ENCODE measurements around the gene SNAI1.
A peak's percentile ranks its signal among the peaks of the same experiment; 100 is the strongest.

SNAI1 gene

GRCh38 chr20:50013976-50014375 is 31.2 kb downstream of the SNAI1 start:
- no peak for DNase-seq

DNA sequence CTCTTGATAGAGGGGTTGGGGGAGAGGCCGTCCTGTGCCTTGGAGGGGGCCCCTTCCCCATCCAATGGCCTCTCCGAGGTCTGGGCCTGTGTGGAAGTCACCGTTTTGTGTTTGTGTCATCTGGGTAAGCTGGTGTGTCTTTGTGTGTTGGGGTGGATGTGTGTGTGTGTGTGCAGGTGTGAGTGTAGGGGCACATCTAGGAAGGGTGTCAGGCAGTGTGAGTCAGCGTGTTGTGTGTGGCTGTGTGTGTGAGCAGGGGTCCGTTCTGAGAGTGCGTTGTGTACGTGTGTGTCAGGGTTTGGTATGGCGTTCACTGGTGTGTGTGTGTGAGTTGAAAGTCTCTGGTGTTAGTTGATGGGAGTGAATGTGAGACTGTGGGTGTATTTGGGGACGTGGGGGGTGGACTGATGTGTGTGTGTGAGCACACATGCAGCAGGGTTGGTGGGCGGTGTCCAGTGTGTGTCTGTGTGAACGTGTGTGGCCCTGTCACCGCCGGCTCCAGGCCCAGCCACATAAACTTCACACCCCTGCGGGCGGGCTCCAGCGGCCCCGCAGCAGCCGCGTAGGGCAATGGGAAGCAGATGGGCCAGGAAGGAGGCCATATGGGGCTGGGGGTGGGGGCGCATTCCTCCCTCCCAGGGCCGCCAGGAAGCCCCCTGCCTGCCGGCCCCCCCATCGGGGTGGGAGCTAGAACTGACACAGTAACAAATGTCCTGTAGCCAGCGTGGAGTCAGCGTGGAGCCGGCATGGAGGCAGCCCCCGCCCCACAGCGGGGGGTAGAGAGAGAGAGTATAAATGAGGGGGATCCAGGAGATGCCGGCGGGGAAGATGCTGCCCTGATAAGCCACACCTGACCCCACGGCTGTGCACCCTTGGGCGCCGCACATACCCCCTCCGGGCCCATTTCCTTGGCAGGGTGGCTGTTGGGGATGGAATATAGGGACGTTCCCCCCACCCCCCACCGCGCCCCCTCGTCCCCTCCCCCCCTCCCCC is 32.1 kb downstream of the SNAI1 start:
- DNase-seq = no peak

DNA sequence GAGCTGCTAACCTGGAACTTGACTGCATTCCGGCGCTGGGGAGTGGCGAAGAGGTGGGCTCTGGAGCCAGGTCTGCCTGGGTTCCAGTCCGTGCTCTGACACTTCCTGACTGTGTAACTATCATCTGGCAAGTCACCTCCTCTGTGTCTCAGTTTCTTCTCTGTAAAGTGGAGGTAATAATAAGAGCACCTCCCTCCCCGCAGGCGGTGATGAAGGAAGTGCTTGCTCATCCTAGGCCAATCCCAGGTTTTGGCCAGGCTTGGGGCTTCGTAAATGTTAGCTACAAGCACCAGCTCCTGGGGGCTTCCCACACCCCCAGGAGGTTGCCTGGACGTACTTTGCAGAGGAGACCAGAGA is 32.8 kb downstream of the SNAI1 start:
- DNase-seq = no peak

DNA sequence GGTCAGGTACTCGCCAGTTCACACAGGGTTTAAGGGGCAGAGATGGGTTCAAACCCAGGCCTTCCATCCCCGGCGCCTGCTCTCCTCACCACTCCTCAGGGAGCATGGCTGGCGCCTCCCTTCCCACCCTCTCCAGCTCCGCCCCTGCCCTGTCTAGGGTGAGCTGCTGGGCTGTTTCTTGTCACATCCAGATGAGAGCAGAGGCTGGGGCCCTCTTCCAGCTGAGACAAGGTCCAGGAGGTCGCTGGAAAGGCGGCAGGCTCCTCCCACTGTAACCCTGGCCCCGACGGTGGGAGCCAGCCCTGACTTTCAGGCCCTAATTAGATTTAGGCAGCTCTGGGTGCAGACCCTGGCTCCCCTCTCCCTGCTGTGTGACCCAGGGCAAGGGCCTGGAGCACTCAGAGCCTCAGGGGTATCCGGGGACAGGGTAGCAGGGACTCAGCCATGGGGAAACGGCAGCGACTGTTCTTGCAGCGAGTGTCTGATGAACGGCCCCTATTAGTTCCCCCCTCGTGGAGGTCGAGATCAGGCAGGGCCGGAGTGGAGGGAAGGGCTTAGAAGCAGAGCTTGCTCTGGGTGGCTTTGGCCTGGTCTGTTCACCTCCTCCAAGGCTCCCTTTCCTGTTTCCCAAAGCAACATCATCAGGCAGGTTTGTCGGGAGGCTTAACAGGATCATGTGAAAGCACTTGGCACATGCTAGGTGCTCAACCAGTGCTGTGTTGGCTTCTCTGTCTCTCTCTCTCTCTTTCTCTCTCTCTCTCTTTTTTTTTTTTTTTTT is 33.4 kb downstream of the SNAI1 start:
- DNase-seq = no peak

DNA sequence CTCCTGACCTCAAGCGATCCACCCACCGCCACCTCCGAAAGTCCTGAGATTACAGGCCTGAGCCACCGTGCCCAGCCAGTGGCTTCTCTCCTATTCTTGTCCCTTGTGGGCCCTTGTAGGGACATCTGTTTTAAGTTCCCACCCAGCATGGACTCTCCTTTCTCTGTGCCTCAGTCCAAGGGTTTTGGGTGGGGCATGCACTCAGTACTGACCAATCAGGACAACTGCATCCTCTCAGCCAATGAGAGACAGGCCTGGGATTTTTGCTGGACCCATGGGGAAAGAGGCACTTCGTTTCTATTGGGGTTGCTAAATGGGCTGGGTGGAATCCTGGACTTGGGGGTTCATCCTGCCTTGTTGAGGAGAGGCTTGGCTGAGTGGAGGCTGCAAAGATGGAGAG is 34.4 kb downstream of the SNAI1 start:
- no peak for DNase-seq

DNA sequence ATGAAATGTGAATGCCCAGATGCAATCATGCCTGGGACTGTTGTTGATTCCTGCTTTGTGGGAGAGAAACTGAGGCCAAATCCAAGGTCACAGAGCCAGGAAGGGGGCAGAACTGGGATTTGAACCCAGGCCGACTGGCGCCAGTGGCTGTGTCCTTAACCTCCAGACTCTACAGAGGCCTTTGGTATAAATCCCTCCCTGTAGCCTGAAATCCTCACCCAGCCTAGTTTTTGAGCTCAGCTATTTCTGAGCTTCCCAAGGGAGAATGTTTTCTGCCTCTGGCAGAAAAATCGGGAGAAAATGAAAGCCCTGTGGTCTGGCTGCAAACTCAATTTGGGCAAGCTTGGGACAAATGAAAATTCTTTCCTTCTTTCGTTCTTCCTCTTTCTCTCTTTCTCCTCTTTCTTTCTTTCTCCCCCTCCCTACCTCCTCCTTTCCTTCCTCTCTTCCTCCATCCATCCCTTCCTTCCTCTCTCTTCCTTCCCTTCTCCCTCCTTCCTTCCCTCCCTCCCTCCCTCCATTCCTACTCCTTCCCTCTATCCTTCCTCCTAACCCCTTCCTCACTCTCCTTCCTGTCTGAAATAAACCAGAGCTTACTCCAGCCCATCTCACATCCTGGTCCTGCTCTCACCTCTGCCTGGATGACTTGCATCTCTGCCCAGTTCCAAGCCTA is 34.9 kb downstream of the SNAI1 start:
- DNase-seq = no peak

DNA sequence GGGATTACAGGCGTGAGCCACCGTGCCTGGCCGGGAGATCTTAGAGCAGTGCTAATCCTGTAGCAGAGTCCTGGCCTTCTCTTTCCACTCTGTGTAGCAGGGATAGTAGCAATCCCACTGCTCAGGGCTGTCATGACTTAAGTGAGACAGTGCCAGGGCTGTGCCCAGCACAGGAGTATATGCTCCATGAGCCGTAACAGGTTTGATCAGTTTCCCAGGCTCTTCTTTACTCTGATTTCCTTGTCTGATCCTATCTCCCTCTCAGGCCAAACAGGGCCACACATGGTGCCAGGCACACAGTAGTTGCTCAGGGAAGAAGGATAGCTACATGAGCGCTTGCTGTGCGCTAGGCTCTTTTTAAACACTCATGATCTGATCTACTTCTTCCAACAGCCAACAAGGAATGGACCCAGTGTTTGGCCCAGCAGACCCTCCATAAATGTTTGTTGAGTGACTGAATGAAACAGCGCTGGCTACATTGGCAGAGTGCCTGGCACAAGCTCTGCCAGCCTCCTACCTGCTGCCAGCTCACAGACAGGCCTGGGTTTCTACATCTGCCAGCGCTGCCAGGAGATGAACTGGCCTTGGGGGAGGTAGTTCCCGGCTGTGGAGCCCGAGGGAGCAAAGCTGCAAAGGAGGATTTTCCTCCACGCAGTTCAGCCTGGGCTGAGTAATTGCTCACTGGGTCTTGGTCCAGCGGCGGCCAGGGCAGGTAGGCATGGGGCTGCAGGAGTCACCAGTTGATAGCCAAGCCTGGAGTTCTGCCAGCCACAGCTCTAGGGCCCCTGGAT is 36.9 kb downstream of the SNAI1 start:
- peak in 1 of 2 donors; percentile 11 for DNase-seq

DNA sequence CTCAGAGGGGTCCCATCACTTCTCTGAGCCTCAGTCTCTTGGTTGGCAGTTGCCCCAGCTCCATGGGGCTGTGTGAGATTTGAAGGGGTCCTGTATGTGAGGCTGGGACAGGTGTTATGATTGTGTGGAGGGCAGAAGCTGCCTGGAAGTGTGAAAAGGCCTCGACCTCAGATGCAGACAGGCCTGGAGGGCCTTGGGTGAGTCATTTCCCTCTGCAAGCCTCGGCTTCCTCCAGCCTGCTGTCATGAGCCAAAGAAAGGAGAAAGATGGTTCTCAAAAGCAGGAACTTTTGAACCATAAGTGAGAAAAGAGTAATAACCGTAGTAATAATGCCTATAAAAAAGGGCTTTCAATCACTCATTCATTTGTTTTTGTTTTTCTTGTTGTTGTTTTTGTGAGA is 37.5 kb downstream of the SNAI1 start:
- no peak for DNase-seq

DNA sequence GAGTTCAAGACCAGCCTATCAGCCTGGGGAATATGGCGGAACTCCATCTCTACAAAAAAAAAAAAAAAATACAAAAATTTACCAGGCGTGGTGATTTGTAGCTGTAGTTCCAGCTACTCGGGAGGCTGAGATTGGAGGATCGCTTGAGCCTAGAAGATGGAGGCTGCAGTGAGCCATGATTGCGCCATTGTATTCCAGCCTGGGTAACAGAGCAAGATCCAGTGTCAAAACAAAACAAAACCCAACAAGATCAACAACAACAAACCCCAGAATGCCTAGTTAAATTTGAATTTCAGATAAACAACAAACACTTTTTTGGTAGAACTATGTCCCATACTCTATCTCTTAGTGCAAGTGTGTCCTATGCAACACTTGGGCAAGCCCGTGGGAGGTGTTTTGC is 39.9 kb downstream of the SNAI1 start:
- no peak for DNase-seq

DNA sequence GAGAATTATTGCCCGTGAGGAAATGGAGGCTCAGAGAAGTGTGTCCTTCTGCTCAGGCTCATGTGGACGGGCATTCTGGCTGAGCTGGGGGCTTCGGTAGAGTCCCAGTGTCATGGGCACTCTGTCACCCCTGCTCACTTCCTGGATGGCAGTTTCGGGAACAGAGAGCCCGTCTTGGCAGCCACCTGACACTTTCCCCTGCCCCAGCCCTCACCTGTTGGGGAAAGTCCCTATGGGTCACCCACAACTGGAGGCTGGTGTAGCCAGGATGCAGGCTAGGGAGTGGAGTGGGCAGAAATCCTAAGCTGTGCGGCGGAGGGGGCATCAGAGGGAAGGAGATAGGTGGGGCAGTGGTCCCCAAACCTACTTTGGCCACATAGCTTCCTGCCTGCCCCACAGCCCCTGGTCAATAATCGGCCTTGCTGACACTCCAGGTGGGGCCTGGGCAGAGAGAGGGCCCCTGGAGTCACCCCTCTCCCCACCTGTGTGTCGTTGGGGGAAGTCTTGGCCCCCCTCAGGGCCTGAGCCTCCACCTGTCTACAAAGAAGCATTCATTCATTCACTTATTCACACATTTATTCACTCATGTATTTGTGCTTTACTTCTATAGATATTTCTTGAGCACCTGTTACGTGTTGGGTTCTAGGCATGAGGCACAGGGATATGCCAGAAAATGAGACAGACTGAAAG is 40.5 kb downstream of the SNAI1 start:
- no peak for DNase-seq

- no peak for DNase-seq
These were observed 44.2 kb downstream of the SNAI1 start for GRCh38 chr20:50026746-50027575.

DNA sequence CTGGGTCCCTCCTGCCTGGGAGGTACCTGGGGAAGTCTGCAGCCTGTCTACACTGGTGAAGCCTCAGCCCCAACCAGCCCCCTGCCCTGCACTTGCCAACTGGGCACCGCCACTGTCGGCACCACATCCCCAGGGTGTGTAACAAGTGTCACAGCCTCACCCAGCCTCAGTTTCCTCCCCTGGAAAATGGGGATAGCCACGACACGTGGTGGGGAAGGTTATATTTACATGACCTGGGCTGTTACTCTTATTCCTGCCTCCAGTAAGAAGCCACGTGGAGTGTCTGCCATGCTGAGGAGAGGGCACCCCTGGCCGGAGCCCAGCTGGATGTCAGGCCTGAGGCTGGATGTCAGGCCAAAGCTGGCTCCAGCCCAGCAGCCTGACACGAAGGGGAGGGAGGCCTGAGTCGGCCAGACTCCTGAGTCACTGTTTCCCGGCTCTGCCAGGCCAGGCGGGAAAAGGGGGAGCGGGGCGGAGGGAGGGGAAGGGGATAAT is 44.9 kb downstream of the SNAI1 start:
- DNase-seq = peak; percentile 44 to 71

- DNase-seq = no peak
These were observed 46.4 kb downstream of the SNAI1 start for GRCh38 chr20:50029083-50029696.

- no peak for DNase-seq
These were observed 47.1 kb downstream of the SNAI1 start for GRCh38 chr20:50029697-50030461.

- DNase-seq = no peak
These were observed 50.3 kb downstream of the SNAI1 start for GRCh38 chr20:50032955-50033666.

DNA sequence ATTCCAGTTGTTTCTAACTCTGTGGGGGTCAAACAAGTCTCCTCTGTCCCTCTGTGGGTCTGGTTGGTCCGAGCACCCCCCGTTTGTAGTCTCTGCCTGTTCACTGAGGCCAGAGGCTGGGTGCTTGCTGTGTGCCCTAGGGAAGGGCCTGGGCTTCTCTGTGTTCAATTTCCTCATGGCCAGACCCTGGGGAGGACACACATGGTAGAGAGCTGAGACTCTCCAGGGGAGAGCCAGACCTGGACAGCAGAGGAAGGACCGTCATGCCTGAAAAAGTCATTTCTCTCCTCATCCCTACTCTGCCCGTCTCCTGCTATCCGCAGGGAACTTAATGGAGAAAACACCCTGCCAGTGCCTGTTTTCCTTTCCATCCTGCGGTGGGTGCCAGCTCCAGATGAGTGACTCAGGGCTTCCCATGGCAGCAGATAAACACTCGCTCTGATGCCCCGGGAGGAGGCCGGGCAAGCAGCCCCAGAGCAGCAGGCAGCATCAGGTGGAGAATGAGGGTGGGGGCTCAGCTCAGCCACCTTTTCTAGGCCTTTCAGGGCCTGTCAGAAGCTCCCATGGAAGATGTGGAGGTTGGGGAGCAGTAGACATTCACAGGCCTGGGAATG is 51.9 kb downstream of the SNAI1 start:
- DNase-seq = no peak

GRCh38 chr20:50036703-50037102 is 53.9 kb downstream of the SNAI1 start:
- DNase-seq = no peak

DNA sequence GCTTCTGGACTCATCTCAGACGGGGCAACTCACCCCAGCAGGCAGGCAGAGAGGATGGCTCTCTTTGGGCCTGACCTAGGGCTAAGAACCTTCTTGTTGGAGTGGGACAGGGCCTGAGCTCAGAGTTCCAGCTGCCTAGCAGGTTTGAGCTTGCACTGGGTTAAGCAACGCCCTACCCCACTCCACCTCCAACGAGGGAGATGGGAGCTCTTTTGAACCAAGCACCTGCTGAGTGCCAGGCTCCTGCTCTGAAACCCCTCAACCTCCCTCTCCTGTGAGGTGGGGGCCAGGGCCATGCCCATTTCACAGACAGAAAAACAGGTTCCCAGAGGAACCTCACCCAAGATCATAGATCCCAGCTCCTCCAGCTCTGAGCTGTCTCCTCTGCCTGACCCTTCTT is 54.3 kb downstream of the SNAI1 start:
- DNase-seq = no peak

Measured in hippocampal formation (tissue), 2 donors.